Skeletal muscle cell (primary cell): Measurements from ENCODE around the gene ACSF3.
A peak's percentile ranks its signal among the peaks of the same experiment; 100 is the strongest.

ENCODE experiments used
- DNase-seq: peaks from one replicate; pipeline ENCODE4 v3.0.0-alpha.2; 2010; ENCODE audit warnings: low read depth
- H3K4me3 ChIP-seq: 2 replicates; pipeline ENCODE4 v1.5.1; 2011; ENCODE audit warnings: low read depth, mild to moderate bottlenecking, control low read depth, low read length, moderate library complexity

The ACSF3 gene

GRCh38 chr16:89093602-89094251 is at the start of gene ACSF3:
ACSF3 (plus strand) TSS chr16:89093852; CDS start chr16:89100682, 6,830 bp downstream.
- H3K4me3 ChIP-seq = peak within 1 kb of the TSS; percentile 78
- DNase-seq = no peak

- DNase-seq = no peak
- H3K4me3 ChIP-seq = no peak overlapping the region
Measured at GRCh38 chr16:89044418-89045180, 49.1 kb upstream of the ACSF3 start.

GRCh38 chr16:89045181-89045815 is 48.4 kb upstream of the ACSF3 start:
- no peak overlapping the region for H3K4me3 ChIP-seq
- DNase-seq = no peak

GRCh38 chr16:89045881-89046280 is 47.8 kb upstream of the ACSF3 start:
- H3K4me3 ChIP-seq = no peak overlapping the region
- DNase-seq = no peak

GRCh38 chr16:89046491-89046890 is 47.2 kb upstream of the ACSF3 start:
- no peak for DNase-seq
- no peak overlapping the region for H3K4me3 ChIP-seq

GRCh38 chr16:89047331-89048089 is 46.1 kb upstream of the ACSF3 start:
- no peak for DNase-seq
- no peak overlapping the region for H3K4me3 ChIP-seq

GRCh38 chr16:89048090-89048725 is 45.4 kb upstream of the ACSF3 start:
- H3K4me3 ChIP-seq = no peak overlapping the region
- DNase-seq = no peak

GRCh38 chr16:89048871-89049422 is 44.7 kb upstream of the ACSF3 start:
- H3K4me3 ChIP-seq = no peak overlapping the region
- DNase-seq = no peak

- H3K4me3 ChIP-seq = no peak overlapping the region
- no peak for DNase-seq
Measured at GRCh38 chr16:89049484-89050118, 44.1 kb upstream of the ACSF3 start.

GRCh38 chr16:89050119-89050867 is 43.4 kb upstream of the ACSF3 start:
- DNase-seq = no peak
- no peak overlapping the region for H3K4me3 ChIP-seq

GRCh38 chr16:89050868-89051311 is 42.8 kb upstream of the ACSF3 start:
- no peak for DNase-seq
- no peak overlapping the region for H3K4me3 ChIP-seq

- no peak for DNase-seq
- H3K4me3 ChIP-seq = no peak overlapping the region
Measured at GRCh38 chr16:89051521-89052166, 42.0 kb upstream of the ACSF3 start.

GRCh38 chr16:89052191-89052889 is 41.3 kb upstream of the ACSF3 start:
- DNase-seq = no peak
- no peak overlapping the region for H3K4me3 ChIP-seq

- no peak for DNase-seq
- H3K4me3 ChIP-seq = no peak overlapping the region
Measured at GRCh38 chr16:89052890-89053724, 40.5 kb upstream of the ACSF3 start.

GRCh38 chr16:89053725-89054029 is 40.0 kb upstream of the ACSF3 start:
- H3K4me3 ChIP-seq = no peak overlapping the region
- DNase-seq = no peak

GRCh38 chr16:89054261-89054661 is 39.4 kb upstream of the ACSF3 start:
- DNase-seq = no peak

More at GRCh38 chr16:89054261-89054661, 39.4 kb upstream of the ACSF3 start:
- no peak overlapping the region for H3K4me3 ChIP-seq
